ENCODE measurements around the gene TYRO3.

DNA sequence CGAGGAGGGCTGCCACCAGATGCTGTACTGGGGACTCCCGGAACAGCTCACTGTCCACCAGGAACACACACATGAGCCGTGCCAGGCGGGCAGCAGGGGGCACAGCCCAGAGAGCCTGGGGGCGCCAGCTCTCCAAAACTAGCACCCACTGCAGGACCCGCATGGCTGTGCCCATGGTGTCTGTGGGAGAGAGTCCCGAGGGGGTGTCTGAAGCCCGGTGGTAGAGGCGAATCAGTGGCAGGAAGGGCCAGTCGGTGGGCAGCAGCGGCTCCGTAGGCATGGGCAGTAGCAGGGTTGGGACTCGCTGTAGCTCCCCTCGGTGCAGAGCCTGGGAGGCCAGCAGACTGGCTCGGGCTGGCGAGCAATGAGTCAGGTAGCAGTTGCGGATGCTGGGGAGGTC, 38.4 kb upstream of the TYRO3 start:
- no peak for TF ChIP-seq EZH2phosphoT487 (IDR thresholded peaks at IDR 0.05; ENCODE audit: insufficient read depth, low read depth)
- no peak for TF ChIP-seq EZH2 (IDR thresholded peaks at IDR 0.05; ENCODE audit: insufficient read depth, poor library complexity, severe bottlenecking)
